ENCODE results near the gene GGA3.

- TF ChIP-seq JUNB (IDR thresholded peaks at IDR 0.05; ENCODE audit: unreplicated experiment) (no peak), CTCF (conservative IDR thresholded peaks at IDR 0.05; ENCODE audit: low read depth in 2 of 2) (no peak), EZH2 (IDR thresholded peaks at IDR 0.05; ENCODE audit: low read depth, unreplicated experiment) (no peak), CREB1 (CRISPR knock-in tag; IDR thresholded peaks at IDR 0.05; ENCODE audit: low read depth) (no peak), POLR2AphosphoS5 (IDR thresholded peaks at IDR 0.05; ENCODE audit: low read depth) (no peak)
These were observed 39.6 kb upstream of the GGA3 start for GRCh38 chr17:75301049-75301448.

Data from GM23338 (cell line).